Stimulated activated CD4-positive, alpha-beta T cell treated with anti-CD3 and anti-CD28 coated beads, Interleukin-4, amount 100 ng/mL, for 1 hour (primary cell): ENCODE data around the gene RND1.
"Not testable (repeated sequence)": the region's sequence is repeated elsewhere in the genome, so short reads cannot be mapped to it uniquely, and the experiment has no call there.

Source experiments
- DNase-seq: peaks from one replicate; pipeline ENCODE4 v3.0.0-alpha.2; 2020

Gene RND1

DNA sequence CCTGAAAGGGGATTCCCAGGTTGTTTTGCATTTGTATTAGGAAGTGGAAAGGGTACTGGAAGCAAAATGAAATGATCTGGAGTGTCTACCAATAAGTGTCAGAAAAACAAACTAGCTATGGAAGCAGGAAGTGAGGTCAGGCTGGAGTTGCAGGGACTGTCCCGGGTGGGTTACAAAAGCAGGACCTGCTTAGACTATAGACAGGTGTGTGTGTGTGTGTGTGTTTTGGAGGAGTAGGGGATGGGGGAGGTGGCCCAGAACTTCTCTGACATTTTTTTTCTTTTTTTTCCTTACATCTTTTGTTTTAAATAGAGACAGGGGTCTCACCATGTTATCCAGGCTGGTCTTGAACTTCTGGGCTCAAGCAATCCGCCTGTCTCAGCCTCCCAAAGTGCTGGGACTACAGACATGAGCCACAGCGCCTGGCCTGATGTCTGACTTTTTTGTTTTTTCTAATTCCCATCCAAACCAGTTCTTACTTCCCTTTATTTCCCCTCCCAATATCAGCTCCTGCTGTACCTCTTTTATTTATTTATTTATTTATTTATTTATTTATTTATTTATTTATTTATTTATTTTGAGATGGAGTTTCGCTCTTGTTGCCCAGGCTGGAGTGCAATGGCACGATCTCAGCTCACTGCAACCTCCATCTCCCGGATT lies 512 bp upstream of the RND1 start:
- no peak for DNase-seq

DNA sequence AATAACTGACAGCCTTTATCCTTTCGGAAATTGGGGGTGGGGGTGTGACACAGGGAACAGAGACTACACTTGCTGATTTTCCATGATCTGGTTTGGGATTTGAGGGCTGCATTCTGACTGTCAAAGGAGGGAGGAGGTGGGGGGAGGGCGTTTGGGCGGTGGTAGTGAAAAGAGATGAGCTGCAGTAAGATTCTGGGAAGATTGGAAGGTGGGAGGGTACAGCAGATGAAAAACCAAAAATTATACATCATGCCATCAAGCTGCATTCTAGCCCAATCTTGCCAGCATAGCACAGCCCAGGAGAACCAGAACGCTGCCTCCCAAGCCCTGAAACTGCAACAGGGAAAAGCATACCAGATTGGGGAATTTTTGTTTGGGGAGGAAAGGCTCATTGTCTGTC lies 2.4 kb downstream of the RND1 start:
- DNase-seq, result no peak

DNA sequence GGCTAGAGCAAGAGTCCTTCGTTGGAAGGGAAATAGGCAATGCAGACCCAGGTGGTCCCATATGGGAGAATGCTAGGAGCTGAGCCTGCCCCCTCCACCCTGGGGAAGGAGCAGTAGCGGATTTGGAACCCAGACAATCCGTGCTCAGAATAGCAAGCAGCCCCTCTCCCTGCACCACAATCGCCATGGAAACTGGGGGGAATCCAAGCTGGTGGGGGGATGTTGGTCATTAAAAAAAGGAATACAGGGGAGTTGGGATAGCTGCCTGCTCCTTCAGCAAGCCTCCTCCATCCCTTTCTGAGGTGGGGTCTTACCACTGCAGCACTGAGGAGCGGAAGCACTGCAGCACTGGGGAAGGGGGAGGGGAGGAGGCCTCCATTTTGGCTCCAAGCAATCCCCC lies 2.9 kb downstream of the RND1 start:
- DNase-seq, result no peak

DNA sequence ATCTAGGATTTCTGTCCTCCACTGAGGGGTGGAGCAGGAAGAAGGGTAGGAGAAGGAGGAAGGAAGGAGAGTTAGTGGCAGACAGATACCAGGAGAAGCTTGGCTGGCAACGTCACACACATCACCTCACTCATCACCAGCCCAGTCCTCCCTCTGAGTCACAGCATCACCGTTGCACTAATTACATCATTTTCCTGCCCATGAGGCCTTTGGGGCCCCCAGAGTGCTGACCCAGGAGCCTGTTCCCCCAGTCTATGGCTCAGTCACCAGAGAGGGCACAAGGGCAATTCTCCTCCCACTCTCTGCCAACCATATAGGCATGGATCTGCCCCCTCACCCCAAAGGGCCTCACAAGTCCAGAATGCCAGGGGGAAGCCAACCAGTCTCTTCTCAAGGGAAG lies 4.6 kb downstream of the RND1 start:
- no peak for DNase-seq

DNA sequence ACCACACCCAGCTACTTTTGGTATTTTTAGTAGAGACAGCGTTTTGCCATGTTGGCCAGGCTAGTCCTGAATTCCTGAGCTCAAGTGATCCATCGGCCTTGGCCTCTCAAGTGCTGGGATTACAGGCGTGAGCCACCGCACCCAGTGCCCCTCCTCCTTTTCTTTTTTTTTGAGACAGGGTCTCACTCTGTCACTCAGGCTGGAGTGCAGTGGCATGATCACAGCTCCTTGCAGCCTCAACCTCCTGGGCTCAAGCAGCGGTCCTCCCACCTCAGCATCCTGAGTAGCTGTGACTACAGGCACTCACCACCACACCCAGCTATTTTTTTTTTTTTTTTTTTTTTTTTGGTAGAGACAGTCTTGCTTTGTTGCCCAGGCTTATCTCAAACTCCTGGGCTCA lies 5.4 kb downstream of the RND1 start:
- not testable (repeated sequence) for DNase-seq

DNA sequence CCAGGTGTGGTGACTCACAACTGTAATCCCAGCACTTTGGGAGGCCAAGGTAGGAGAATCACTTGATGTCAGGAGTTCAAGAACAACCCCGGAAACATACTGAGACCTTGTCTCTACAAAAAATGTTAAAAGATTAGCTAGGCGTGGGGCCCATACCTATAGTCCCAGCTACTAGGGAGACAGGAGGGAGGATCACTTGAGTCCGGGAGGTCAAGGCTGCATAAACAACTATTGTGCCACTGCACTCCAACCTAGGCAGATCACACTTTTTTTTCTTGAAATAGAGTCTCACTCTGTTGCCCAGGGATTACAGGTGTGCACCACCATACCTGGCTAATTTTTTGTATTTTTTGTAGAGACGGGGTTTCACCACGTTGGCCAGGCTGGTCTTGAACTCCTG lies 6.1 kb downstream of the RND1 start:
- no peak for DNase-seq

DNA sequence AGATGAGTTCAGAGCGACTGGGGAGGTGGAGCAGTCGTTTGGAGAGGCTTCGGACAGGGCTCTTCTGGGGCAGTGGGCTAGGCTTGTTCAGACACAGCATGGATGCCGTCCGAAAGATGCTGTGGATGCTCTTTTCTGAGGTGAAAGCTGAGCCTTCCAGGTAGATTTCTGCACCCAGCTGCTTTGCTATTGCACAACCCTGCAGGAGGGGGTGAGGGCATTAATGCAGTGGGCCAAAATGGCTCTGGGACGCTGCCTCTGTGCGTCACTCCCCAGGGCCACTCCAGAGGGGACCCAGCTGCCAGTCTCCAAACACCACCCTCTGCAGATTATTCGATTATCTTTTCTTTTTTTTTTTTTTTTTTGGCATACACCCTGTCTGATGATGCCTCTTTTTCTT lies 7.6 kb downstream of the RND1 start:
- DNase-seq, result no peak

DNA sequence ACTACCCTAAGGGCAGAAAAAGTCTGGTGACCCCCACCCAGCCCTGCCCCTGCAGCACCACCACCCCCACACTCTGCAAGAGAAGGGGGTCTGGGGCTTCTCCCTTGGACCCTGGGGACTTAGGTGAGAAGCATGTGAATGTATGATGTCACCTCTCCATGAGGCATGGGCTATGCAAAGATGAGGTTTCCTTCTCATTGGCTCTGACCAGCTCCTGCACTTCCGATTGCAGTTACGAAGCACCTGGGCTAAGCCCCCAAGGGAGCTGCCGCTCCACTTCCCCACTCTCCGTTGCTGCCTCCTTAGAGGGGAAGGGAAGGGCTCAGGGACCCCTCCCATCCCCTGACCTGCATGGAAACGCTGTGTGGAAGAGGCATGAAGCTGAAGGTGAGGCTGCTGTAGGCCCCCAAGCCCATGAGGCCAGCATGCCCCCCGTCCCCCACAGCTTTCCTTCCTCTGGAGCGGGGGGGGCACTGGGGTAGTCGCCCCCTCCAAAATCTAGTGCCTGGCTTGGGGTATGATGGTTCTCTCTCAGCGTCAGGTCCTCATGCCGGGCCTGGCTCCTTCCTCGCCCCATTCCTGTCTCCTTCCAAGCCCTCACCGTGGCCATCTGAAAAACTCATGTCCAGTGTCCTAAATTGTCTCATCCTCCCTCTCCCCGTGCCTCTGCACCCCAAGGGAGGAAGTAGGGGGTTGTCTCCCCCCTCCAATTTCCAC lies 8.2 kb downstream of the RND1 start:
- DNase-seq, result no peak

DNA sequence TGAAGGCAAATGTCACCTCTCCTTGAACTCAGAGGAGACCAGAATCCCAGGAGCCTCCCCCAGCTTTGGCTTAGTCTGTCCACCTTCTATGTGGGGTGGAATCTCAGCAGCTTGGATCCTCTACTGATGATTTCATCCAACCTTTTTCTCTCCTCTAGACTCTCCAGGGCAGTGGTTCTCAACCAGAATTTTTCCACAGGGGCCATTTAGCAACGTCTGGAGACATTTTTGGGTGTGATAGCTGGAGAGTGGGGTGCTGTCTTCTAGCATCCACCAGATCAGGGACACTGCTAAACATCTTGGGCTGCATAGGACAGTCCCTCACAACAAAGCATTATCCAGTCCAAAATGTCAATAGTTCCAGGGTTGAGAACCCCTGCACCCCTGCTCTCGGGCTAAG lies 9.3 kb downstream of the RND1 start:
- no peak for DNase-seq

DNA sequence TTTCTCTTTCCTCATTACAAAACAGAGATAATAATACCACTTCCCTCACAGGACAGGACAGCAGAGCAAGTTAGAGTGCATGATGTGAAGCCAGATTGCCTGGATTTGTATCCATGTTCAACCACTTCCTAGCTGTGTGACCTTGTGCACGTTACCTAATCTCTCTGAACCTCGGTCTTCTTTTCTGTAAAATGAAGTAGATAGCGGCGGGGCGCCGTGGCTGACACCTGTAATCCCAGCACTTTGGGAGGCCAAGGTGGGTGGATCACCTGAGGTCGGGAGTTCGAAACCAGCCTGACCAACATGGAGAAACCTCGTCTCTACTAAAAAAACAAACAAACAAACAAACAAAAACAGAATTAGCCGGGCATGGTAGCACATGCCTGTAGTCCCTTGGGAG lies 10.7 kb downstream of the RND1 start:
- DNase-seq, result not testable (repeated sequence)

DNA sequence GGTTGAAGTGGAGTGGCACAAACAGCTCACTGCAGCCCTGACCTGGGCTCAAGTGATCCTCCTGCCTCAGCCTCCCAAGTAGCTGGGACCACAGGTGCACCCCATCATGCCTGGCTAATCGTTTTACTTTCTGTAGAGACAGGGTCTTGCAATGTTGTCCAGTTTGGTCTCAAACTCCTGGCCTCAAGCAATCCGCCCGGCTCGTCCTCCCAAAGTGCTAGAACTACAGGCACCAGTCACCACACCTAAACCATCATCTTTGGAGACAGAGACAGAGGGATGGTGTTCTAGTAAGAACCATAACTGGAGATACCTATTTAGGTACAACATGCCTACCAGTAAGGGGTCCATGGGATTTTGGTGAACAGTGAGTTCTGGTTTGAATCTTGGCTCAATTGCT lies 11.2 kb downstream of the RND1 start:
- no peak for DNase-seq

DNA sequence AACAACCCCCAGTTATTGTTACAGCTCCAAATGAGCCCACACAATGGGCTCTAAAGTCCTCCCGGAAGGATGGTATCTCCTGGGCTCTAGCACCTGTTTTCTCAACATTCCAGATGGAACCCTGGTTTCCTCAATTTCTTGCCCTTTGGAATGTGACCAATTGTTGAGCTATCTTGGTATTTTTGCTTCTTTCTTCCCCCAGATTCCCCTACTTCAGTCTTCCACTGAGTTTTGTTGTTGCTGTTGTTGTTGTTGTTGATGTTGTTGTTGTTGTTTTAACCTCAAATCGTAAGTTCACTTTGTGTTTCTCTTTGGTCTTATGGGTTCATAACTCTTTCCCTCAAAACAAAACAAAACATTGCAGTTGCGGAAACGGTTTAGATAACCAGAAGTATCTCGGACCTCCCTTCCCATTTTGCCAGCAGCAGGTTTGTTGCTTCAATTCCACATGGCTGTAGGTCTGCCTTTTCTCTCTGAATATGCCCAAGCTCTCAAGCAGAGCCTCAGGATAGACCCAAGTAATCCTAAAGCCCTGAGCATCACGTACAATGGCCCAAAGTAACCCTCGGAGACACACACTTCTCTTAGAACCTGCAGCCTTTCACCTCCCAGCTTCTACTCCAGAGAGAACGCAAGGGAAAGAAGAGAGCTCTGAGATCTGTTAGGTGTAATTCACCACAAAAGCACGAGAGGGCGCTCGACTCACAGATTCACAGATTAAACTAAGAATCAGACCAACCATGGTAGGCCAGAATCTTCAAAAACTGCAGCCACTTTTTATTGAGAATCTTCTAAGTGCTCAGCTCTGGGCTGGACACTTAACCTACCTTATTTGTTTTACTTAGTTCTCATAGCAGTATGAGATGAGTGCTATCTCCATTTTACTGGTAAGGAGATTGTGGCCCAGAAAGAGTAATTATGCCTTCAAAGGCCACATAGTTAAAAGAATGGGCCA lies 12.7 kb downstream of the RND1 start:
- DNase-seq, result peak; percentile 80

DNA sequence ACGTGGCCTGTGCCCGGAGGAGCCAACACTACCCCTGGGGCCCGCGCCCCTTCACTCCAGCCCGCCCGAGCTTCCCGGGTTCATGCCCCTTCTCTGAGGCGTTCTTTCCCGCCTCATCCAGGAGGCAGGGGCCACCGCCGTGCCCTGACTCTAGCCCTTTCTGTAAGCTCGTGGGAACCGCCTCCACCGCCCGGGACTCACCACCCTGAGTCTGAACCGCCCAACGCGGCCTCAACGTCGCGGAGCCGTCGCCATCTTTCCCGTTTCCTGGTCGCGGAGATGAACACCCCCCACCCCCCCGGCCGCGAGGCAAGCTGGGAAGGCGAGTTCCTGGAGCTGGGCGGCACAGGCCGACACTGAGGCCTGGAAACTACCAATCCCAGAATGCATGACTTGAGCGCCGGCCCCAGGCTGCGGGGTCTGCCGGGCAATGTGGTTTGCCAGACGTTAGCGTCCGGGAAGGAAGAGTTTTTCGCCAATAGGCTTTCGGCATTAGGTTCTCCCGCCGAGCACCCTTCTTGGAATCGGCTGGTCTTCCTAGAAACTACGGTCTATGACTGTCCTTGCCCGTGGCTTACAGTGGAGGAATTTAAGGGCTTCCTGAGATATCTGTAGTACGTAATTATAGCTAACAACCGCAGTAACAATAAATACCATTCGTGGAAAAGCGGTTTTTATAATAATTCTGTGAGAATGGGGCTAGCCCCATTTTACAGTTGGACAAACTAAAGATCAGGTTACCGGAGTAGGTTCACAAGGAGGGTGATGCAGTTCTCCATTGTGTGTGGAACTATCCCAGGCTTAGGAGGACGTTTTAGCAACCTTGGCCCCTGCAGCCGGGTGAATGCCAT lies 13.6 kb downstream of the RND1 start, which contains the start of gene DDX23:
Gene DDX23 (minus strand): TSS at position 281 of the 851 bp plus-strand sequence. CDS start 6,381 bp downstream, outside the sequence.
- DNase-seq, result peak; percentile 90

DNA sequence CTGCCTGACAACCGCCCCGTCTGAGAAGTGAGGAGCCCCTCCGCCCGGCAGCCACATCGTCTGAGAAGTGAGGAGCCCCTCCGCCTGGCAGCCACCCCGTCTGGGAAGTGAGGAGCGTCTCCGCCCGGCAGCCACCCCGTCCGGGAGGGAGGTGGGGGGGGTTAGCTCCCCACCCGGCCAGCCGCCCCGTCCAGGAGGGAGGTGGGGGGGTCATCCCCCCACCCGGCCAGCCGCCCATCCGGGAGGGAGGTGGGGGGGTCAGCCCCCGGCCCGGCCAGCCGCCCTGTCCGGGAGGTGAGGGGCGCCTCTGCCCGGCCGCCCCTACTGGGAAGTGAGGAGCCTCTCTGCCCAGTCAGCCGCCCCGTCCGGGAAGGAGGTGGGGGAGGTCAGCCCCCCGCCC lies 23.6 kb downstream of the RND1 start:
- DNase-seq, result not testable (repeated sequence)

DNA sequence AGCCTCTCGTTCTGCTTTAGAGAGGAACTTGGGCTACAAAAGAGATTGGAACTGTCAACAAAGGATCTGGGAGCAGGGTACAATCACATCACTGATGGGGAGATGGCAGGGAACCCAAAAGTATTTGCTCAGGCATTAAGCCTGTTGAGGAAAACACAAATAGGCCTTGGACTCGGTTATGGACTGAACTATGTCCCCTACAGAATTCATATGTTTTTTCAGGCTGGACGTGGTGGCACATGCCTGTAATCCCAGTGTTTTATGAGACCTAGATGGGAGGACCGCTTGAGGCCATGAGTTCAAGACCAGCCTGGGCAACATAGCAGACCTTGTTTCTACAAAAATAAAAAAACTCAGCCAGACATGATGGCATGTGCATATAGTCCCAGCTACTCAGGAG lies 27.6 kb downstream of the RND1 start:
- DNase-seq, result no peak

DNA sequence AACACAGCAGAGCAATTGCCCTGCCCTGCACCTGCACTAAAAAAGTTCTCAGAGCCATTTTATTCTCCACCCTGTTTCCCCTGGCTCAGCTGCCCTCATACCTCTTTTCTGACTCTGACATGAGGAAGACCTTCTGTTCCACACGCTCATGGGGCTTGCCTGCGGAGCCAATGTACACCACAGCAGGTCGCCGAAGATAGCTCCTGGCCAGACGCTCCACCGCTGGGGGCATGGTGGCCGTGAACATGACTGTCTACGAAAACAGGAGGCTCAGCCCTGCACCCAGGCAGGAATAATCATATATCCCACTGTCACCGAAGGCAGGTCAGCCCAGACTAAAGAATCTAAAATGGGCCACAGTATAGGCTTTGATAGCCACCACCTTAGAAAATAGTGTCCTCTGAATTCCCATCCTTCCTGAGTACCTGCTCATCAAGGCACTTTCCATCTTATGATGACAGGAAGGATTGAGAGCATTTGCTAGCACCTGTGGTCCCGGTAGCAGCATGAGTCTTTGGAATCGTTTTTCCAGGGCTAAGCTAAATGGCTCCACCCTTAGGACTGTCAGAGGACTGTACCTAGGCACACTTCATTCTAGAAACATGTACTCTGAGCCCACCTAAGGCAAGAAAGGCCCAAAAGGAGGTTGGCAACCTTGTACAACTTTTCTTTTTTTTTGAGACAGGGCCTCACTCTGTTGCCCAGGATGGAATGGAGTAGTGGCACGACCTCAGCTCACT lies 33.2 kb downstream of the RND1 start:
- no peak for DNase-seq

DNA sequence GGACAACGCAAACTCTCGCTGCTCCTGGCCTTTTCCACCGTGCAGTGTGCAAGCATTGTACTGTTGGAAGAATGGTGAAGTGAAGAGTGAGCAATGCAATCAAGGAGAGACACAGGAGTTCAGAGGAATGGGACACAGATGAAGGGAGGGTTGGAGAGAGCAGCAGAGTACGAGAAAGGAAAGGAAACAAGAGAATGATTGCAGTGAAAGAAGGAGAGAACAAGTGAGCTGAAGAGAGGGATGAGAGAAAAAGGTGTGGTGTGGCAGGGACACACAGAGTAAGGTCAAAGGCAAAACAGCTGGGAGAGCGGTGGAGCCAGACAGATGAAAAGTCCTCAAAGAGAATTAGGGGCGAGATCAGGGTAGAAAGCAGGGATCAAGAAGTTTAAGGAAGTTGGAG lies 34.4 kb downstream of the RND1 start:
- no peak for DNase-seq

DNA sequence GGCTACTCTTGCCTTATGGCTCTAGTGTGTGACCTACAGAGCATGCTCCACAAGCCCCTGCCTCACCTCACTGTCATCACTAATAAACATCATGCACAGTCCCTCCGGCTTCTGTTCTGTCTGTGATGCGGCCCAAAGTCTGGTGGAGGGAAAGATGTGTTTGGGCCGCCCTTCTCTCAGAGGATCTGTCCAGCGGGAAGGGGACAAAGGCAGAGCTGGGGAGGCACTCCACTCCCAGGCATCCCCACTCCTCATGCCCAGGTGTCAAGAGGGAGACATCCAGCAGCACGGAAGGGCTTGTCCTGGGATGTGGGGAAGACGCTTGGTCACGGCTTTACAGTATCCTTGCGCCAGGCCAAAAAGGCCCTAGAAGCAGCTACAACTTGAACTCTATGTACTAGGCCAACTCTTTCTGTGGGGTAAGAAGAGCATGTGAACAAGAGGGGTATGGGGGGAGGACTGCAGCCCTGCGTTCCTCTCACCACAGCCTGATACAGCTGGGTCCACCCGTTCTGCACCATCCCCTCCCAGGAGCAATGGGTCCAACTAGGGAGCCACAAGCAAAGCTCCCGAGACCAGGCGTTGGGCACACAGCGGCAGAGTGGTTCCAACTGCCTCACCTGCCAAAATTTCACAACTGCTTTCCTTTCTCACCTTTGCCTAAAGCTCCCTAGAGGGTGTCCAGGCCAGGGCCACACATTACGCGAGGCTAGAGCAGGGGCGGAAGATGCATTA lies 36.7 kb downstream of the RND1 start:
- no peak for DNase-seq

DNA sequence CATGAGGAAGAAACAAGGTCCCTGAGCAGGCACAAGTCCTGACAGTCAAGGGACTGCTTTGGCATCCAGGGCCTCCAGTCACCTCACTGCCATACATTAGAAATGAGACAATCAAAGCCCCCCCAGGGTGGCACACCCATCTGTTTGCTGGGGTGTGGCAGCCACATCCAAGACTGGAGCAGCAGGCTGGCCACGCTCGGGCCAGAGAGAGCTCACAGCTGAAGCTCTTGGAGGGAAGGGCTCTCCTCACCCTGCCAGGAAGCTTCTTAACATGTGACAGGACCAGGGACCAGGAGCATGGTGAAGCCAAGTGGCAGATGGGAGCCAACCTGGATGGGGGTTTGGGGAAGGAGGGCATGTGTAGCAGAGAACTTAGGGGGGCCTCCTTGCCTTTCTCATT lies 37.4 kb downstream of the RND1 start:
- DNase-seq, result no peak

DNA sequence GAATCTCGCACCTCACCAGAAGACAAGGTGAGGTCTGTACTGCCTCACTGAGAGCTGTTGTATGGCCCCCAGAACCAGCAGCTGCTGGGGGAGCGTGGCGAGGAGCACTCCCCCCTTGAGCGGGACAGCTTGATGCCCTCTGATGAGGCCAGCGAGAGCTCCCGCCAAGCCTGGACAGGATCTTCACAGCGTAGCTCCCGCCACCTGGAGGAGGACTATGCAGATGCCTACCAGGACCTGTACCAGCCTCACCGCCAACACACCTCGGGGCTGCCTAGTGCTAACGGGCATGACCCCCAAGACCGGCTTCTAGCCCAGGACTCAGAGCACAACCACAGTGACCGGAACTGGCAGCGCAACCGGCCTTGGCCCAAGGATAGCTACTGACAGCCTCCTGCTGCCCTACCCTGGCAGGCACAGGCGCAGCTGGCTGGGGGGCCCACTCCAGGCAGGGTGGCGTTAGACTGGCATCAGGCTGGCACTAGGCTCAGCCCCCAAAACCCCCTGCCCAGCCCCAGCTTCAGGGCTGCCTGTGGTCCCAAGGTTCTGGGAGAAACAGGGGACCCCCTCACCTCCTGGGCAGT lies 38.1 kb downstream of the RND1 start:
- DNase-seq, result no peak

DNA sequence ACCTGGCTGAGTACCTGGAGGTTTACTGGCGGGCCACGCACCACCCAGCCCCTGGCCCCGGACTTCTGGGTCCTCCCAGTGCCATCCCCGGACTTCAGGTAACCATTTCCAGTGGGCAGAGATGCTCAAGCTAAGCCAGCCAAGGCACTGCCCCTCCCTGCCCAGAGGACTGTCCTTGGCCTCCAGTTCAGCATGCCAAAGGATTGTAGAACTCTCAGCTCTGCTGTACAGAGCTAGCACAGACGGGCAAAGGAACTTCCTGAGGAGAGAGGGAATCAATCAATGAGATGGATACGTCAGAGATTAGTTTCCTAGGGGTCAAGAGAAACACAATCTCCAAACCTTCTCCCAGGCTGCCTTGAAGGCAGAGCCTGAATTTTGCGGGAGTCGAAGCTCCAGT lies 38.6 kb downstream of the RND1 start:
- DNase-seq, result no peak
